DMS 273 (cell line): ENCODE results near the gene OR51B4.
"Not testable (repeated sequence)": the region's sequence is repeated elsewhere in the genome, so short reads cannot be mapped to it uniquely, and the experiment has no call there.

ENCODE experiments used
- DNase-seq: peaks from one replicate; lab custom pipeline; 2025; ENCODE audit not compliant: unreplicated experiment; lab: John Stamatoyannopoulos, UW

OR51B4 gene

GRCh38 chr11:5294342-5294995 lies 7.3 kb downstream of the OR51B4 start:
- not testable (repeated sequence) for DNase-seq

GRCh38 chr11:5293028-5293427 lies 8.7 kb downstream of the OR51B4 start:
- no peak for DNase-seq

- peak; percentile 17 for DNase-seq
Observed at GRCh38 chr11:5291207-5291838, 10.4 kb downstream of the OR51B4 start.

- DNase-seq = no peak
Observed at GRCh38 chr11:5290106-5290505, 11.6 kb downstream of the OR51B4 start.

- no peak for DNase-seq
Observed at GRCh38 chr11:5289696-5290095, 12.1 kb downstream of the OR51B4 start.

GRCh38 chr11:5288906-5289550 lies 12.7 kb downstream of the OR51B4 start:
- DNase-seq = no peak

GRCh38 chr11:5288108-5288905 lies 13.4 kb downstream of the OR51B4 start:
- no peak for DNase-seq

- DNase-seq = no peak
Observed at GRCh38 chr11:5286901-5287300, 14.8 kb downstream of the OR51B4 start.

- DNase-seq = no peak
Observed at GRCh38 chr11:5286351-5286750, 15.4 kb downstream of the OR51B4 start.

- no peak for DNase-seq
Observed at GRCh38 chr11:5285703-5286340, 15.9 kb downstream of the OR51B4 start.

- DNase-seq = no peak
Observed at GRCh38 chr11:5284637-5285036, 17.1 kb downstream of the OR51B4 start.

GRCh38 chr11:5283882-5284281 lies 17.9 kb downstream of the OR51B4 start:
- no peak for DNase-seq

- DNase-seq = no peak
Observed at GRCh38 chr11:5283086-5283485, 18.7 kb downstream of the OR51B4 start.

GRCh38 chr11:5282628-5283027 lies 19.1 kb downstream of the OR51B4 start:
- DNase-seq = no peak

GRCh38 chr11:5281596-5281995 lies 20.1 kb downstream of the OR51B4 start:
- no peak for DNase-seq

GRCh38 chr11:5280582-5281102 lies 21.1 kb downstream of the OR51B4 start:
- DNase-seq = peak; percentile 73

GRCh38 chr11:5279471-5280090 lies 22.2 kb downstream of the OR51B4 start:
- DNase-seq = no peak

GRCh38 chr11:5277807-5278382 lies 23.9 kb downstream of the OR51B4 start:
- no peak for DNase-seq

- no peak for DNase-seq
Observed at GRCh38 chr11:5276697-5277096, 25.0 kb downstream of the OR51B4 start.
